SK-N-SH (cell line): ENCODE results near the gene FYN. TPM values are rescaled to one million over a fixed set of nuclear protein-coding genes. Genes with fewer than 3 reads are reported as not detected.
A peak's percentile ranks its signal among the peaks of the same experiment; 100 is the strongest.

Experiments used
- CTCF ChIA-PET: fragments of 300-600, 350-600 bp; formaldehyde crosslinking; extraction: SDS; loops from one replicate; lab custom pipeline; 2021; lab: Yijun Ruan, JAX
- POLR2A ChIA-PET: fragments of 350-600 bp; sonication (Branson Sonifier 250); formaldehyde crosslinking; extraction: SDS; loops from one replicate; lab custom pipeline; 2020; ENCODE audit warnings: antibody characterized with exemption, inconsistent platforms; lab: Yijun Ruan, JAX
- DNase-seq: peaks from one replicate; pipeline ENCODE4 v3.0.0; 2012
- H2AFZ ChIP-seq: fragments of 200-600 bp; sonication (generic); 2 replicates; pipeline ENCODE4 v1.8.1; 2016; ENCODE audit warnings: antibody characterized with exemption, mild to moderate bottlenecking, low read depth
- H3F3A ChIP-seq: fragments of 200-600 bp; sonication (generic); replicated peaks from 2 replicates; pipeline ENCODE3; 2016; ENCODE audit warnings: antibody characterized with exemption, mild to moderate bottlenecking; ENCODE audit not compliant: insufficient read depth
- H3K27ac ChIP-seq, 2 experiments: fragments of 200-500 bp in 1 of 2; fragments of 200-600 bp in 1 of 2; sonication (Bioruptor generic) in 1 of 2; sonication (generic), shearing (Covaris generic) in 1 of 2; 2 replicates each; pipeline versions ENCODE4 v1.5.1 to v1.6.1; 2014 to 2016; ENCODE audit warnings: low read depth in 2 of 2, inconsistent platforms in 1 of 2, low read length in 1 of 2, mild to moderate bottlenecking in 1 of 2, mixed read lengths in 1 of 2
- H3K27me3 ChIP-seq: fragments of 200-600 bp; sonication (generic), shearing (Covaris generic); 2 replicates; pipeline ENCODE4 v1.6.1; 2016; ENCODE audit warnings: mixed run types; ENCODE audit not compliant: insufficient read depth
- H3K36me3 ChIP-seq, 2 experiments: fragments of 200-500 bp in 1 of 2; fragments of 200-600 bp in 1 of 2; sonication (Bioruptor generic) in 1 of 2; sonication (generic) in 1 of 2; replicated peaks in 1 of 2; 2 replicates each; pipeline versions ENCODE3 to v1.5.1; 2014 to 2016; ENCODE audit warnings: low read length in 1 of 2, mild to moderate bottlenecking in 1 of 2; ENCODE audit not compliant: insufficient read depth in 2 of 2, control insufficient read depth in 1 of 2
- H3K4me1 ChIP-seq, 2 experiments: fragments of 200-500 bp in 1 of 2; fragments of 200-600 bp in 1 of 2; sonication (Bioruptor generic) in 1 of 2; sonication (generic), shearing (Covaris generic) in 1 of 2; 2 replicates each; pipeline versions ENCODE4 v1.5.1 to v1.6.1; 2014 to 2016; ENCODE audit warnings: low read depth in 1 of 2, low read length in 1 of 2, mixed run types in 1 of 2; ENCODE audit not compliant: insufficient read depth in 2 of 2, control insufficient read depth in 1 of 2
- H3K4me2 ChIP-seq: fragments of 200-600 bp; sonication (generic), shearing (Covaris generic); 2 replicates; pipeline ENCODE4 v1.6.1; 2017; ENCODE audit warnings: mixed run types
- H3K4me3 ChIP-seq, 2 experiments: fragments of 200-500 bp in 1 of 2; fragments of 200-600 bp in 1 of 2; sonication (Bioruptor generic) in 1 of 2; sonication (generic), shearing (Covaris generic) in 1 of 2; 2 replicates each; pipeline versions ENCODE4 v1.5.1 to v1.8.1; 2014 to 2016; ENCODE audit warnings: low read depth in 2 of 2, inconsistent platforms in 1 of 2, low read length in 1 of 2, mild to moderate bottlenecking in 1 of 2, mixed read lengths in 1 of 2, moderate library complexity in 1 of 2
- H3K79me2 ChIP-seq: fragments of 200-600 bp; sonication (generic); 2 replicates; pipeline ENCODE4 v1.8.1; 2017; ENCODE audit warnings: mild to moderate bottlenecking; ENCODE audit not compliant: insufficient read depth
- H3K9ac ChIP-seq: fragments of 200-600 bp; sonication (generic); 2 replicates; pipeline ENCODE4 v1.6.1; 2017; ENCODE audit warnings: mixed run types
- H3K9me2 ChIP-seq: fragments of 200-600 bp; sonication (generic); 2 replicates; pipeline ENCODE4 v1.6.1; 2017; ENCODE audit warnings: mixed run types
- H3K9me3 ChIP-seq: fragments of 200-600 bp; sonication (generic); 2 replicates; pipeline ENCODE4 v1.6.1; 2017; ENCODE audit warnings: mixed run types, mild to moderate bottlenecking, moderate library complexity
- H4K20me1 ChIP-seq: fragments of 200-600 bp; sonication (generic); 2 replicates; pipeline ENCODE4 v1.6.1; 2017; ENCODE audit warnings: mild to moderate bottlenecking, mixed run types; ENCODE audit not compliant: insufficient read depth
- EP300 ChIP-seq, 2 experiments: IDR thresholded peaks; 2 replicates each; pipeline versions ENCODE4 v1.4.0 to v1.6.1; 2012; ENCODE audit warnings: borderline replicate concordance in 1 of 2, low read depth in 1 of 2, low read length in 1 of 2
- EZH2phosphoT487 ChIP-seq: fragments of 200-600 bp; sonication (generic); IDR thresholded peaks from 2 replicates; pipeline ENCODE4 v1.6.1; 2017; ENCODE audit warnings: low read depth, mixed run types, mild to moderate bottlenecking, antibody characterized with exemption, moderate library complexity, borderline replicate concordance
- FOXM1 ChIP-seq: IDR thresholded peaks from 2 replicates; pipeline ENCODE4 v1.4.0; 2012; ENCODE audit warnings: low read depth, mild to moderate bottlenecking
- JUND ChIP-seq: IDR thresholded peaks from 2 replicates; pipeline ENCODE4 v1.4.0; 2012
- MXI1 ChIP-seq: IDR thresholded peaks from 2 replicates; pipeline ENCODE4 v1.6.1; 2012; ENCODE audit warnings: mild to moderate bottlenecking, low read depth, low read length, improper control_type of control experiment
- NFIC ChIP-seq: IDR thresholded peaks from 2 replicates; pipeline ENCODE4 v1.4.0; 2012; ENCODE audit warnings: borderline replicate concordance
- POLR2AphosphoS5 ChIP-seq: IDR thresholded peaks from 2 replicates; pipeline ENCODE4 v1.6.1; 2012; ENCODE audit warnings: low read depth, low read length
- RFX5 ChIP-seq: IDR thresholded peaks from 2 replicates; pipeline ENCODE4 v1.6.1; 2012; ENCODE audit warnings: mild to moderate bottlenecking, improper control_type of control experiment, low read length
- SIN3A ChIP-seq: IDR thresholded peaks from 2 replicates; pipeline ENCODE4 v1.6.1; 2012; ENCODE audit warnings: low read depth, mild to moderate bottlenecking, low read length, moderate library complexity, borderline replicate concordance
- TAF1 ChIP-seq: IDR thresholded peaks from 2 replicates; pipeline ENCODE4 v1.6.1; 2012; ENCODE audit warnings: low read depth, mild to moderate bottlenecking, low read length, moderate library complexity, borderline replicate concordance
- YY1 ChIP-seq: IDR thresholded peaks from 2 replicates; pipeline ENCODE4 v1.4.0; 2012; ENCODE audit warnings: low read depth, mild to moderate bottlenecking
- WGBS: methylation state at CpG from one replicate; pipeline ENCODE4 v1.1.6; 2017; ENCODE audit warnings: low lambda C conversion rate; 5-methylcytosine and 5-hydroxymethylcytosine counted together
- polyA plus RNA-seq, 3 experiments: library from polyadenylated mRNA; depleted of rRNA; stranded (reverse); fragments of >200 nt; gene quantifications; 2 replicates each; pipeline ENCODE4 v1.2.3, GENCODE V29; 2012
- TF ChIP-seq, protein P1 (sequence below): IDR thresholded peaks from 2 replicates; pipeline ENCODE4; 2012
- TF ChIP-seq, protein P2 (sequence below): fragments of 150-350 bp; IDR thresholded peaks from 2 replicates; pipeline ENCODE4 v1.6.1; 2017; ENCODE audit warnings: antibody characterized with exemption, low read length, low read depth, borderline replicate concordance
- TF ChIP-seq, protein P3 (sequence below): fragments of 150-350 bp; IDR thresholded peaks from 2 replicates; pipeline ENCODE4 v1.6.1; 2016; ENCODE audit warnings: mild to moderate bottlenecking, low read depth, low read length

The FYN gene
- polyA plus RNA-seq, 1 of the 3 experiments (the other 2 are of a cell fraction) = 31.0 TPM

DNA sequence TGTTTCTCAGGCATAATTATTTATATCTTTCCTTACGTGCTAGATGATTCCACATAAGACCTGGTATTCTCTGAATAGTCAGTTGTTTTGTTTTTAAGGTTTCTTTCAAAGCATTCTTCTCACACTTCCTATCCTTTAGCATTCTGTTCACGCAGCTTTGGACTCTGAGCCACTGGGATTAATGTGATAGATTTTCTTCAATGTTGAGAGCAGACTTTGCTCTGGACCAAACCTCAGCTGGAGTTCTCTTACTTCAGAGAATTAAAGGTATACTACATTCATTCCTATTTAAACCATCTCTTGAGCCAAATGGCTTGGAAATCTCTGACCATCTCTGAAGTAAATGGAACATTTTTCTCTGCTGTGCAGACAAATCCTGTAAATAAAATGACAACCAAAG is 196.9 kb downstream of the FYN start (continued):
- TF ChIP-seq, protein P1, sequence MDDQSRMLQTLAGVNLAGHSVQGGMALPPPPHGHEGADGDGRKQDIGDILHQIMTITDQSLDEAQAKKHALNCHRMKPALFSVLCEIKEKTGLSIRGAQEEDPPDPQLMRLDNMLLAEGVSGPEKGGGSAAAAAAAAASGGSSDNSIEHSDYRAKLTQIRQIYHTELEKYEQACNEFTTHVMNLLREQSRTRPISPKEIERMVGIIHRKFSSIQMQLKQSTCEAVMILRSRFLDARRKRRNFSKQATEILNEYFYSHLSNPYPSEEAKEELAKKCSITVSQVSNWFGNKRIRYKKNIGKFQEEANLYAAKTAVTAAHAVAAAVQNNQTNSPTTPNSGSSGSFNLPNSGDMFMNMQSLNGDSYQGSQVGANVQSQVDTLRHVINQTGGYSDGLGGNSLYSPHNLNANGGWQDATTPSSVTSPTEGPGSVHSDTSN = no peak

DNA sequence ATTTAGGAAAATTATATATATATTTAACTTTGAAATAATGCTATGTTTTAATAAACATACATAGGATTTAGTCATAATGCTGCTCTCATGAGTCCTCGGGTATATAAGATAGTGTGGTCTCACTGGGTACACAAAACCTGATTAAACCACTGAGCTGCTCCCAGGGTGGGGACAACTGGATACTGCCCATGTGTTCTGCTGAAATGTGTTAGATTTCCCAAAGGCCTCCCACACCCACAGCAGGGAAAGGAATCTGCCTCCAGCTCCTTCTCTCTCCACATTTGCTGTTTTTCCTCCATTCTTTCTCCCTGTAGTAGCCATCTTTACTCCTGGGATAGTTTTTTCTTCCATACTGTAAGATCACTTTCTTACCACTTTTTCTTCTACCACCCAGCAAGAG is 198.4 kb downstream of the FYN start:
- Histone ChIP-seq H2AFZ (no peak overlapping the region), H3K9me3 (no peaks in the 10 kb centered on the region), H3K27ac (no peak overlapping the region), H3K4me1 (peaks cover 0 to 13% of the 10 kb centered on the region in 2 experiments; a peak in 2 of 4 replicates)
- no peak for TF ChIP-seq MXI1
- TF ChIP-seq, all 33 proteins: peak for 0
- peaks cover 6% of the 10 kb centered on the region for H3F3A ChIP-seq
- no peak overlapping the region for H3K4me2 ChIP-seq
- H3K36me3 ChIP-seq = peaks cover 15 to 23% of the 10 kb centered on the region in 2 experiments
- no peaks in the 10 kb centered on the region for H3K9me2 ChIP-seq
- WGBS = 92% methylated on average over 1 of the region's 1 CpG
- no peaks in the 10 kb centered on the region for H4K20me1 ChIP-seq
- ChIA-PET CTCF (interaction anchor here (0.8 to 1.1 kb wide), 5 partner anchors 8 to 368 kb away, joined by 3 to 4 read pairs (median 3); no protein-coding TSS in a partner anchor), POLR2A (interaction anchor here (1.0 kb wide), 1 partner anchor 16 kb away, joined by 3 read pairs; no protein-coding TSS in a partner anchor)
- H3K27me3 ChIP-seq = no peaks in the 10 kb centered on the region
- DNase-seq = no peak
- no peaks in the 10 kb centered on the region for H3K79me2 ChIP-seq
- H3K4me3 ChIP-seq = no peak overlapping the region
- no peak overlapping the region for H3K9ac ChIP-seq

DNA sequence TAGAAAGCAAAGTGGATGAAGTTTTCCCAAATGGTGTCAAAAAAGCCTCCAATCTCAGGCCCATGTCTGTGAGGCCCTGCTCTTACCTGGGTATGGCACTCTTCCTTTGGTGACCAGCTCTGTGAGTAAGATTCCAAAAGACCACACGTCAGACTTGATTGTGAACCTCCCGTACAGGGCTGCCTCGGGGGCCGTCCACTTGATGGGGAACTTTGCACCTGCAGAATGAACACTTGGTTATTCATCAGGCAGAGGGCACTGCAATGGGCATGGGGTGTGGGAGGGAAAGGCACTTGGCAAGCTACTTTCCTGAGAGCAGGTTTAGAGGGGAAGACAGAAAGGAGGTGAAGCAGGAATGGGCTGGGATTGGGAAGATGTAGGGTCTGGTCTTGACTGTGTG is 198.8 kb downstream of the FYN start:
- no peak for TF ChIP-seq POLR2AphosphoS5
- TF ChIP-seq FOXM1 = no peak
- no peak for TF ChIP-seq EZH2phosphoT487
- TF ChIP-seq TAF1 = no peak
- no peak for TF ChIP-seq RFX5
- TF ChIP-seq, protein P2, sequence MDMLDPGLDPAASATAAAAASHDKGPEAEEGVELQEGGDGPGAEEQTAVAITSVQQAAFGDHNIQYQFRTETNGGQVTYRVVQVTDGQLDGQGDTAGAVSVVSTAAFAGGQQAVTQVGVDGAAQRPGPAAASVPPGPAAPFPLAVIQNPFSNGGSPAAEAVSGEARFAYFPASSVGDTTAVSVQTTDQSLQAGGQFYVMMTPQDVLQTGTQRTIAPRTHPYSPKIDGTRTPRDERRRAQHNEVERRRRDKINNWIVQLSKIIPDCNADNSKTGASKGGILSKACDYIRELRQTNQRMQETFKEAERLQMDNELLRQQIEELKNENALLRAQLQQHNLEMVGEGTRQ = no peak
- TF ChIP-seq, protein P3, sequence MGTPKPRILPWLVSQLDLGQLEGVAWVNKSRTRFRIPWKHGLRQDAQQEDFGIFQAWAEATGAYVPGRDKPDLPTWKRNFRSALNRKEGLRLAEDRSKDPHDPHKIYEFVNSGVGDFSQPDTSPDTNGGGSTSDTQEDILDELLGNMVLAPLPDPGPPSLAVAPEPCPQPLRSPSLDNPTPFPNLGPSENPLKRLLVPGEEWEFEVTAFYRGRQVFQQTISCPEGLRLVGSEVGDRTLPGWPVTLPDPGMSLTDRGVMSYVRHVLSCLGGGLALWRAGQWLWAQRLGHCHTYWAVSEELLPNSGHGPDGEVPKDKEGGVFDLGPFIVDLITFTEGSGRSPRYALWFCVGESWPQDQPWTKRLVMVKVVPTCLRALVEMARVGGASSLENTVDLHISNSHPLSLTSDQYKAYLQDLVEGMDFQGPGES = no peak
- no peak for TF ChIP-seq SIN3A
- TF ChIP-seq YY1 = no peak
- no peak for TF ChIP-seq EP300 (IDR thresholded peaks at IDR 0.05; ENCODE audit: borderline replicate concordance in 1 of 2, low read depth in 1 of 2, low read length in 1 of 2)
- TF ChIP-seq, protein P1 = no peak
- no peak for TF ChIP-seq MXI1
- TF ChIP-seq NFIC = no peak
- TF ChIP-seq JUND = no peak
- Histone ChIP-seq H3K27ac (peak overlapping the region in 1 of 2 experiments; percentile 60; a peak in 2 of 4 replicates), H3K9me2 (no peaks in the 10 kb centered on the region), H4K20me1 (no peaks in the 10 kb centered on the region), H3K9me3 (no peaks in the 10 kb centered on the region), H3K4me3 (no peak overlapping the region), H3K79me2 (no peaks in the 10 kb centered on the region), H3K4me1 (peaks cover 0 to 13% of the 10 kb centered on the region in 2 experiments; a peak in 2 of 4 replicates), H3K9ac (no peak overlapping the region), H3K27me3 (no peaks in the 10 kb centered on the region), H3K4me2 (no peak overlapping the region), H2AFZ (no peak overlapping the region), H3F3A (peaks cover 6% of the 10 kb centered on the region), H3K36me3 (peaks cover 15 to 20% of the 10 kb centered on the region in 2 experiments)
- no peak for DNase-seq
- ChIA-PET CTCF (interaction anchor here (0.8 to 1.1 kb wide), 4 partner anchors 8 to 322 kb away, joined by 3 to 4 read pairs (median 3); no protein-coding TSS in a partner anchor), POLR2A (interaction anchor here (1.0 kb wide), 1 partner anchor 17 kb away, joined by 3 read pairs; no protein-coding TSS in a partner anchor)
- WGBS = 93% methylated on average over 4 of the region's 4 CpGs
